Measurements from ENCODE around the gene TH. TPM values are rescaled to one million over a fixed set of nuclear protein-coding genes. Genes with fewer than 3 reads are reported as not detected.

The TH gene
- total RNA-seq, 3 donors from 2014 or later: not detected

GRCh38 chr11:2142762-2143202 is 28.8 kb downstream of the TH start:
- DNase-seq (ENCODE audit: low spot score in 2 of 2): no peak
- peaks cover 24 to 93% of the 10 kb centered on the region in 2 donors for H3K27me3 ChIP-seq
- intact Hi-C loops (cut with DNase I; ENCODE audit: low total_unique reads): no loop called here
- H3K9me3 ChIP-seq: no peaks in the 10 kb centered on the region
- no peaks in the 10 kb centered on the region for H3K36me3 ChIP-seq
- H3K4me3 ChIP-seq: no peak overlapping the region
- no peak for TF ChIP-seq CTCF (IDR thresholded peaks at IDR 0.05)
- TF ChIP-seq POLR2AphosphoS5 (IDR thresholded peaks at IDR 0.05): no peak
- no peak for TF ChIP-seq POLR2A (IDR thresholded peaks at IDR 0.05)
- no peak overlapping the region for H3K27ac ChIP-seq
- H3K4me1 ChIP-seq: peaks cover 2 to 12% of the 10 kb centered on the region in 2 donors

- Histone ChIP-seq H3K4me1 (peaks cover 6 to 17% of the 10 kb centered on the region in 2 donors), H3K9me3 (no peaks in the 10 kb centered on the region), H3K4me3 (no peak overlapping the region), H3K36me3 (no peaks in the 10 kb centered on the region), H3K27ac (no peak overlapping the region), H3K27me3 (peaks cover 26 to 93% of the 10 kb centered on the region in 2 donors)
- TF ChIP-seq POLR2AphosphoS5 (IDR thresholded peaks at IDR 0.05): no peak
- TF ChIP-seq CTCF (IDR thresholded peaks at IDR 0.05): no peak
- no peak for TF ChIP-seq POLR2A (IDR thresholded peaks at IDR 0.05)
- no peak for DNase-seq (ENCODE audit: low spot score in 2 of 2)
- intact Hi-C loops (cut with DNase I; ENCODE audit: low total_unique reads): no loop called here
Observed at GRCh38 chr11:2142300-2142759, 29.3 kb downstream of the TH start.

GRCh38 chr11:2140411-2141400 is 30.9 kb downstream of the TH start:
- intact Hi-C loops (cut with DNase I; ENCODE audit: low total_unique reads): no loop called here
- Histone ChIP-seq H3K36me3 (no peaks in the 10 kb centered on the region), H3K27ac (no peak overlapping the region), H3K9me3 (no peaks in the 10 kb centered on the region), H3K4me3 (peak overlapping the region in 2 of 3 donors; percentile 46 to 73), H3K4me1 (peaks cover 8 to 18% of the 10 kb centered on the region in 2 donors), H3K27me3 (peaks cover 26 to 93% of the 10 kb centered on the region in 2 donors)
- TF ChIP-seq POLR2A (IDR thresholded peaks at IDR 0.05) (no peak), CTCF (IDR thresholded peaks at IDR 0.05) (no peak), POLR2AphosphoS5 (IDR thresholded peaks at IDR 0.05) (no peak)
- DNase-seq (ENCODE audit: low spot score in 2 of 2): no peak

- TF ChIP-seq CTCF (IDR thresholded peaks at IDR 0.05) (no peak), POLR2A (IDR thresholded peaks at IDR 0.05) (no peak), POLR2AphosphoS5 (IDR thresholded peaks at IDR 0.05) (no peak)
- DNase-seq (ENCODE audit: low spot score in 2 of 2): no peak
- Histone ChIP-seq H3K27me3 (peaks cover 23 to 91% of the 10 kb centered on the region in 2 donors), H3K36me3 (no peaks in the 10 kb centered on the region), H3K4me3 (peak overlapping the region in 2 of 3 donors; percentile 46 to 73), H3K4me1 (peaks cover 8 to 18% of the 10 kb centered on the region in 2 donors), H3K9me3 (no peaks in the 10 kb centered on the region), H3K27ac (no peak overlapping the region)
- intact Hi-C loops (cut with DNase I; ENCODE audit: low total_unique reads): no loop called here
Observed at GRCh38 chr11:2139621-2140337, 31.8 kb downstream of the TH start.

Data from breast epithelium (tissue), 4 donors.